GM19452 (cell line): ENCODE results near the gene ATF7IP.

Experiments used
- ATAC-seq: cut with Tn5 transposase; IDR thresholded peaks from one replicate; pipeline ENCODE4 v1.9.1; 2021; ENCODE audit not compliant: unreplicated experiment

ATF7IP gene

GRCh38 chr12:14473707-14474287 lies 108.3 kb downstream of the ATF7IP start:
- no peak for ATAC-seq

- ATAC-seq: no peak
These were observed 113.5 kb downstream of the ATF7IP start for GRCh38 chr12:14479004-14479403.

DNA sequence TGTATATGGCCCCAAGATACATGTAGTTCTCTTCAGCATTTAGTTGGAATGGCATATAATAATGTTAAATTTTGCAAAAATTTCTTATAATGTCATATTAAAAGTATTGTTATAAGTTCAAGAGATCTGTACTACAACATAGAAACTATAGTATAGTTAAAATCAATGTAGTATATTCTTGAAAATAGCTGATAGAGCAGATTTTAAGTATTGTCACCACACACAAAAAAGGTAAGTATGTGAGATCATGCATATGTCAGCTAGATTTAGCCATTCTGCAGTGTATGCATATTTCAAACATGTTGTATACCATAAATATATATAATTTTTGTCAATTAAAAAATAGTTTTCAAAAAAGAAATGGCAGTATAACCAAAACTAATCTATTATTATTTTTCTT lies 115.7 kb downstream of the ATF7IP start:
- ATAC-seq: no peak

DNA sequence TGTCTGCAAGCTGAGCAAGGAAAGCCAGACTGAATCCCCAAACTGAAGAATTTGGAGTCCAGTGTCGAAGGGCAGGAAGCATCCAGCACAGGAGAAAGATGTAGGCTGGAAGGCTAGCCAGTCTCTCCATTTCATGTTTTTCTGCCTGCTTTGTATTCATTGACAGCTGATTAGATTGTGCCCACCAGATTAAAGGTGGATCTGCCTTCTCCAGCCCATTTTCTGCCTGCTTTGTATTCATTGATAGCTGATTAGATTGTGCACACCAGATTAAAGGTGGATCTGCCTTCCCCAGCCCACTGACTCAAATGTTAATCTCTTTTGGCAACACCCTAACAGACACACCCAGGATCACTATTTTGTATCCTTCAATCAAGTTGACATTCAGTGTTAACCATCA lies 116.9 kb downstream of the ATF7IP start:
- ATAC-seq: no peak

DNA sequence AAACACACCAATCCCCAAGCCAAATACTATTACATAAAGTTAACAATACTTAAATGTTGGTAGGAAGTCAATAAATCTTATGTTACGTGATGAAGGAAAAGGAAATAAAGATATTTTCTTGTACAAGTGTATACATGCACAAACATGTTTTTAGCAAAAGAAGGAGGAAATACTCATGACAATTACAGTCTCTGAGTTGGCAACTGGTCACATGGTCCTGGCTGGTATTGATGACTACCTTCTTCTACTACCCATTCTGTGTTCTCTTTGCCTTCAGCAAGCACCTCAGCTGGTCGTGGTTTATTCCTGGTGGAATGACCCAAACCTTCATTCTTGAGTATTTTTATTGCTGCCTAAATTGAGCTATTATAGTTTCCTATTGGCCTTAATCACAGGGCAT lies 117.4 kb downstream of the ATF7IP start:
- no peak for ATAC-seq

DNA sequence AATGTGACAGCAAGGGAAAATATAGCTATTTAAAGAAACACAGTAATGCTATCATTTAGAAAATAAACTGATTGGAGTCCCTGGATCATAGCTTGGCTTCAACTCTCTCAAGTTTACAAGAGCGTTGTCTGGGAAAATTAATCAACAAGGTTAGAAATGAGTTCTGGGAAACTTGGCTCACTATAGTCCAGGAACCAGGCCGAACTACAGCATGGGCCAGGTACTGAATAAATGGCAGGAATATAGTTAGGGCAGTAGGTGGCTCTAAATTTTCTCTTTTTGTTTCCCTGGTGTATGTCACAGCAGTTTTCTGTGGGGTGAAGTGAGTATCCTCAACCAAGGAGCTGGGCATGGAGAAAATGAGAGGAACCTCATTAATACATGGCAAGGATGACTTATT lies 129.8 kb downstream of the ATF7IP start:
- ATAC-seq: no peak

GRCh38 chr12:14505626-14506596 lies 140.4 kb downstream of the ATF7IP start:
- ATAC-seq: no peak

GRCh38 chr12:14510574-14510973 lies 145.1 kb downstream of the ATF7IP start:
- no peak for ATAC-seq

DNA sequence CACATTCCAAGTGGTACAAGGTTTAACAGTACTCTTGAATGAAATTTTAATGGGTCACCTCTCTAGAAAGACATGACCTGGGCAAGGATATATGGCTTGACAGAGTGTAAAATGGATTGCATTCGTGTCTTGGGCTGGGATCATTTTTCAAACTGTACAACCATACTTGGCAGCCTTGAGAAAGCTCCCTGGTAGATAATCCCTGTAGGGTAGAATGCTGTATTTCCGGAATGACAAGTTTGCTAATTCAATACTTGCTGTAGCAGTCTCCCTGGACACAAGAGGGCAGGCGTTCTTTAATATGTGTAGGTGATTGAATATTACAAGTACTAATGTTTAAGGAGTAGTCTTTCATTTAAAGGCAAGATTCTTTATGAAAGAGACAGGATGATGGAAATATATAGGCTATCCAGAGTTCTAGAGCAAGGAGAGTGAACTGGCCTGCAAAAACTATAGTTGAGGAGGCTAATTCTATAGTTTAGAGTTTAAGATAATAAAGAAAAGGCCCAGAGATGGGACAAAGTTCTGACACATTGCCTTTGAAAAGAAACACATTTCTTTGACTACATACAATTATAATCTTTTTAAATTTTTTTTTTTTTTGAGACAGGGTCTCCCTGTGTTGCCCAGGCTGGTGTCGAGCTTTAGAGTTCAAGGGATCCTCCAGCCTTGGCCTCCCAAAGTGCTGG lies 148.8 kb downstream of the ATF7IP start:
- no peak for ATAC-seq

DNA sequence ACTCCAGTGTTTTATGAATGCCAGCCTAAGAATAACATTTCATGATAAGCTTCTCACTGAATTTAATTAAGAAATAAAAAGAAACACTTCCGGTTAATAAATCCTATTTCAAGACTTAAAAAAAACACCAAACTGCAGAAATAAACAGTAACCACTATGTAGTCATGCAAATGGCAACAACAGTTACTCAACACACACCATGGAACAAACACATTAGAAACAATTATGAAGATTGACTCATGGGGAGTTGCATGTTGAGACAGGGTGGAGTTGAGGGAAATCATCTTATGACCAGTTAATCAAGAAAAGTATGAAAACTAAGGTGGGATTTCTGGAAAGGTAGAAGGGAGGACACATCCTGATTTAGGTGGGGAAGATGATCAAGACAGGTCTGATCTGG lies 149.5 kb downstream of the ATF7IP start:
- no peak for ATAC-seq

GRCh38 chr12:14521822-14522221 lies 156.3 kb downstream of the ATF7IP start:
- no peak for ATAC-seq

DNA sequence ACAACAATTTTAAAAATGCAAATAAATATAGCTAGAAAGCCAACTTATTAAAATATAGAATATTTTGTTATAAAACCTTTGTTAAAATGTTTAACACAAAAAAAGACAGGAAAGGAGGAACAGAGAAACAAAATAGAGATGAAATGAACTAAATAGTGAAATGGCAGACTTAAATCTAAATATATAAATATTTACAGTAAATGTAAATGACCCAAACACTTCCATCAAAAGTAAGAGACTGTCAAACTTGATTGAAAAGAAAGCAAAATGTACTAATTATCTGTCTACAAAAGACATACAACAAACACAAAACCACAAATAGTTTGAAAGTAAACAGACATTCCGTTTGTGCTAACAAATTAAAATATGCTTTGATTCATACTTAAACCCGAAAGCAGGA lies 160.5 kb downstream of the ATF7IP start:
- no peak for ATAC-seq

- no peak for ATAC-seq
These were observed 166.7 kb downstream of the ATF7IP start for GRCh38 chr12:14532152-14532551.

DNA sequence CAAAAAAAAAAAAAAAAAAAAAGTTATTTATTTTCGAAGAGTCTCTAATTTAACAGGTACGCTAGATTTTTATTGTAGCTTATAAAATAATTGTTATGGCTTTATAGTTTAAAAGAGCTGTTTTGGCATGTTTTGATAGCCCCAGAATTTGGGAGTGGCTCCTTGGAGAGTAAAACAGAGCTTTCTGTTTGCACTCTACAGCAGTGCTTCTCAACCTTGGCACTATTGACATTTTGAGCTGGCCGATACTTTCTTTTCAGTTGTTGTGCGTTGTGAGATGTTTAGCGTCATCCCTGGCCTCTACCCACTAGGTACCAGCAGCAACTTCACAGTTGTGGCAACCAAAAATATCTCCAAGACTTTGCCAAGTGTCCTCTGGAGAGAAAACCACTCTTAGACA lies 171.6 kb downstream of the ATF7IP start:
- ATAC-seq: no peak

- ATAC-seq: no peak
These were observed 175.4 kb downstream of the ATF7IP start for GRCh38 chr12:14540801-14541462.

- ATAC-seq: no peak
These were observed 180.0 kb downstream of the ATF7IP start for GRCh38 chr12:14545144-14546124.

DNA sequence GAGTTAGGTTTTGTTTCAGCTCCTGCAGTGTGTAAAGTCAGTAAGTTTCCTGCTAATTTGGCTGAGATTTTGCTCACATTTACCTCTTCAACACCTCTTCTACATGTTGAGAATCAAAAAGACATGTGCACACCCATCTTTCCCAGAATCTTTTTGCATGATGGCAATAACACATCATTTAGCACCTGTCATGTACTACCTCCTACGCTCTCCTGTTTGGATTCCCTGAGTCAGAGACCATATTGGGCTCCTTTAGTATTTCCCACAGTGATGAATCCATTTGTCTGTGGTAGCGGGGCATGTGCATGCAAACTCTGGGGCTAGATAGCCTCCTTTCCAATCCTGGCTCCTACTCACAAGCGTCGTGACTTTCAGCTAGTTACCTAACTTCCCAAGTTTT lies 182.1 kb downstream of the ATF7IP start:
- no peak for ATAC-seq

- no peak for ATAC-seq
These were observed 183.1 kb downstream of the ATF7IP start for GRCh38 chr12:14548609-14549008.
